Mesothelial cell of epicardium (in vitro differentiated cells): ENCODE measurements around the gene CTNNA2. TPM values are rescaled to one million over a fixed set of nuclear protein-coding genes. Genes with fewer than 3 reads are reported as not detected.

Experiments used
- DNase-seq, 2 experiments: peaks; one replicate each; pipeline ENCODE4 v3.0.0; 2021; ENCODE audit warnings: low spot score in 2 of 2; ENCODE audit not compliant: unreplicated experiment in 2 of 2
- H3K27ac Mint-ChIP-seq: 2 replicates; pipeline ENCODE4 v1.8.0; 2021; ENCODE audit warnings: mixed read lengths
- H3K27me3 Mint-ChIP-seq: 2 replicates; pipeline ENCODE4 v1.8.0; 2021; ENCODE audit warnings: low read depth, mixed read lengths
- H3K36me3 Mint-ChIP-seq: 2 replicates; pipeline ENCODE4 v1.8.0; 2021; ENCODE audit warnings: mixed read lengths
- H3K4me1 Mint-ChIP-seq: 2 replicates; pipeline ENCODE4 v1.8.0; 2021; ENCODE audit warnings: mixed read lengths
- H3K4me3 Mint-ChIP-seq: 2 replicates; pipeline ENCODE4 v1.8.0; 2021; ENCODE audit warnings: mild to moderate bottlenecking, moderate library complexity, mixed read lengths
- H3K9me3 Mint-ChIP-seq: 2 replicates; pipeline ENCODE4 v1.8.0; 2021; ENCODE audit warnings: mixed read lengths
- CTCF ChIP-seq: fragments of 200-600 bp; sonication (generic); IDR thresholded peaks from one replicate; pipeline ENCODE4 v1.5.0; 2021; ENCODE audit warnings: antibody characterized with exemption; ENCODE audit not compliant: unreplicated experiment
- total RNA-seq: library from RNA; stranded (reverse); gene quantifications from 3 replicates; pipeline ENCODE4 v1.2.1, GENCODE V29; 2021

The CTNNA2 gene
- total RNA-seq, 1 donor from 2014 or later, result 4.9 TPM

GRCh38 chr2:80002568-80003157 lies 489.8 kb downstream of the CTNNA2 start:
- peak overlapping the region; percentile 90 for H3K27ac Mint-ChIP-seq
- H3K27me3 Mint-ChIP-seq, result peaks cover 24% of the 10 kb centered on the region
- H3K4me1 Mint-ChIP-seq, result peaks cover 38% of the 10 kb centered on the region
- no peak for DNase-seq
- no peak for TF ChIP-seq CTCF
- H3K4me3 Mint-ChIP-seq, result no peak overlapping the region
- no peaks in the 10 kb centered on the region for H3K36me3 Mint-ChIP-seq
- H3K9me3 Mint-ChIP-seq, result no peaks in the 10 kb centered on the region

DNA sequence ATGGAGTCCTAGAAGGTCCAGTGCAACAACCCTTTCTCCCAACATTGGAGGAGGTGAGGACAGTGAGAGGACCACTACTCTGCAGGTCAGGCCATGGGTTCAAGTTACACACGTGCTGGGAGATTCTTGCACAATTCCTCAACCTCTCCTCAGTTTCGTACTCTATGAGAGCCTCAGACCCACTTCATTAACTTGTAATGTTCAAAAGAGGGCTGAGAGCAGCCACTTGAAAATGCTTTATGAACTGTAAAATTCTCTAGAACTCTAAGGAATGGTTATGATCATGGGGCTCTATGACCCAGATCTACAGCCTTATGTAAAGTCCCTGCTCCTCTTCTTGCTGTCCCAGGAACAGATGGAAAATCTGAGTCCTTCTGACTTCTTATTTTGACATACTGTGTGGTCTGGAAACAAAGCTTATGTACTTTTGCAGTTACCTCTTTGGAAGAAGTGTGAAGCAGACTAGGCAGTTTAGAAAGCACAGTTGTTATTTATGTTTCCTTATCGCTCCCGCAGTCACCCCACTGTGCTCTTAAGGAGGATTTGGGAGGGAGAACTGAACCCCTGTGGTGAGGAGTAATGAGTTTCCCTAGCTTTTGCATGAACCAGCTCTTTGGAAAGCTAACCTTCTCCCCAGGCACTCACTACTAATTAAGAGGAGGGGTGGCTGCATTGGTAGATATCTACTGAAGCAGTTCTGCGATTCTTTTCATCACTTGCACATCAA lies 495.1 kb downstream of the CTNNA2 start:
- peaks cover 49% of the 10 kb centered on the region for H3K27me3 Mint-ChIP-seq

GRCh38 chr2:80008596-80008995 lies 495.7 kb downstream of the CTNNA2 start:
- no peak overlapping the region for H3K27ac Mint-ChIP-seq
- no peaks in the 10 kb centered on the region for H3K9me3 Mint-ChIP-seq
- peaks cover 10% of the 10 kb centered on the region for H3K4me1 Mint-ChIP-seq
- TF ChIP-seq CTCF, result no peak
- DNase-seq, result no peak
- no peak overlapping the region for H3K4me3 Mint-ChIP-seq
- H3K36me3 Mint-ChIP-seq, result no peaks in the 10 kb centered on the region
- H3K27me3 Mint-ChIP-seq, result peaks cover 49% of the 10 kb centered on the region

More for the DNA sequence above, 495.1 kb downstream of the CTNNA2 start:
- TF ChIP-seq CTCF, result no peak
- no peaks in the 10 kb centered on the region for H3K36me3 Mint-ChIP-seq
- no peak for DNase-seq
- peaks cover 10% of the 10 kb centered on the region for H3K4me1 Mint-ChIP-seq
- no peak overlapping the region for H3K4me3 Mint-ChIP-seq
- H3K27ac Mint-ChIP-seq, result no peak overlapping the region
- H3K9me3 Mint-ChIP-seq, result no peaks in the 10 kb centered on the region

- no peaks in the 10 kb centered on the region for H3K36me3 Mint-ChIP-seq
- H3K27me3 Mint-ChIP-seq, result peaks cover 48% of the 10 kb centered on the region
- TF ChIP-seq CTCF, result no peak
- H3K4me1 Mint-ChIP-seq, result peaks cover 8% of the 10 kb centered on the region
- H3K27ac Mint-ChIP-seq, result no peak overlapping the region
- no peaks in the 10 kb centered on the region for H3K9me3 Mint-ChIP-seq
- no peak overlapping the region for H3K4me3 Mint-ChIP-seq
- no peak for DNase-seq
Measured at GRCh38 chr2:80009211-80009610, 496.4 kb downstream of the CTNNA2 start.

DNA sequence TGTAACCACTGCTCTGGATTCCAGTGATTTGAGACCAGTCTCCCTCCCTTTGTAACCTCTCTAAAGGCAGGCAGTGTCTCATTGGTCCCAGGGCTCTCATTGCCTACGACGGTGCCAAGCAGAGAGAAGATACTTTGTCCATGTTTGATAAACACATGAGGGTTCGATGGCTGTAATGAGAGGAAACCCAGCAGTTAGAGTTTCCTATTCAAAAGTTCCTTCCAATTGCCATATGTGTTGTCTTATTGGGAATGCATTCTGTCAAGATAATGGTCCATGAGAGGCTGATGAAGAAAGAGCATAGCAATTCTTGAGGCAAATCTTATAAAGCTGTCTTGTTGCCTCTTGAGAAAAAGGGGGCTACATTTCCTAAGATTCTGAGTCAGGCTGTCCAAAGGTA lies 499.2 kb downstream of the CTNNA2 start:
- TF ChIP-seq CTCF, result no peak
- no peak for DNase-seq
- Mint-ChIP-seq H3K27me3 (peaks cover 31% of the 10 kb centered on the region), H3K27ac (no peak overlapping the region), H3K36me3 (no peaks in the 10 kb centered on the region), H3K4me3 (no peak overlapping the region), H3K9me3 (no peaks in the 10 kb centered on the region), H3K4me1 (peaks cover 20% of the 10 kb centered on the region)
